ENCODE data around the gene FAM168B.
A peak's percentile ranks its signal among the peaks of the same experiment; 100 is the strongest.

The FAM168B gene

GRCh38 chr2:131058920-131059319 lies 34.3 kb downstream of the FAM168B start:
- no peak overlapping the region for H3K4me3 ChIP-seq (replicated peaks; ENCODE audit: low read depth, low read length)
- TF ChIP-seq CTCF (IDR thresholded peaks at IDR 0.05; ENCODE audit: low read length, missing control alignments), result no peak
- DNase-seq (ENCODE audit: low read depth), result no peak

DNA sequence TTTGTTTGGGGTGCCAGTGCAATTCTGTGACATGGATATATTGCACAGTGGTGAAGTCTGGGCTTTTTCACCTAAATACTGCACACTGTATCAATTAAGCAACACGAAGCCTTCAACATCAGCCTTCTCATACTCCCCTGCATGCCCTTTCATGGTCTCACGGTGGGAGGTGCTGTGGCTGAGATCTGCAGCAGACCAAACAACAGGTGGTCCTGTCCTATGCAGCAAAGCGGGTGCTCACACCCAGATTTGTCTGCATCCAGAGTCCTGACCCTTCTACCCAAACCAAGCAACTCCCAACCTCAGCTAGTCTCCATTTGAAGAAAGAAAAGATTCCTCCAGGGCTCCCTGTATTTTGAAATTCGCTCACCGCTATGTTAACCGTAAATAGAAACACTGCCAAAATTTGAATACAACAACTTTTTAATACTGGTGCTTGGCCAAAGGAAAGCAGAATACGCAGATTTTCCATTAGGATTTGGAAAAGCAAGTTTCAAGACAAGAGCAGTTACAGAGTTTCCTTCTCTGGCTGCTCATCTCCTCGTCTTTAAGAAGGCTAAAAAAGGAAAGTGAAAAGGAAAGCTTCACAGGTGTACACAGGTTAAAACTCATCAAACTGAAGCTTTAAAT lies 34.9 kb downstream of the FAM168B start:
- TF ChIP-seq CTCF (IDR thresholded peaks at IDR 0.05; ENCODE audit: low read length, missing control alignments), result no peak
- no peak overlapping the region for H3K4me3 ChIP-seq (replicated peaks; ENCODE audit: low read depth, low read length)
- no peak for DNase-seq (ENCODE audit: low read depth)

DNA sequence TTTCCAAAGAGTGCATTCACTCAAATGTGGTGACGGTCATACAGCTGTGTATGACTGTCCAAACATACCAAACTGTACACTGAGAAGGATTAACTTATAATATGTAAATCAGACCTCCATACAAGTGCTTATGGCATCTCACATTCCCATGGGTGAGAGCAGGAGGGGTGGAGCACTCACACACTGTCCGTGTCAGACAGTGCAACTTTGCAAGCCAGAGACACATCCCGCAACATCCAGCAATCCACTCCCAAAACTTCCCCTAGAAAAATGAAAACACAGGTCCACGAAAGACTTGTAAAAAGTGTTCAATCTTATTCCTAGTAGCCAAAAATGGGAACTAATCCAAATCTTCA lies 36.4 kb downstream of the FAM168B start:
- TF ChIP-seq CTCF (IDR thresholded peaks at IDR 0.05; ENCODE audit: low read length, missing control alignments), result no peak
- no peak for DNase-seq (ENCODE audit: low read depth)
- H3K4me3 ChIP-seq (replicated peaks; ENCODE audit: low read depth, low read length), result no peak overlapping the region

GRCh38 chr2:131056204-131056931 lies 36.9 kb downstream of the FAM168B start:
- TF ChIP-seq CTCF (IDR thresholded peaks at IDR 0.05; ENCODE audit: low read length, missing control alignments), result no peak
- no peak for DNase-seq (ENCODE audit: low read depth)
- H3K4me3 ChIP-seq (replicated peaks; ENCODE audit: low read depth, low read length), result no peak overlapping the region

- no peak overlapping the region for H3K4me3 ChIP-seq (replicated peaks; ENCODE audit: low read depth, low read length)
- TF ChIP-seq CTCF (IDR thresholded peaks at IDR 0.05; ENCODE audit: low read length, missing control alignments), result no peak
These were observed 37.8 kb downstream of the FAM168B start for GRCh38 chr2:131055169-131056065.

DNA sequence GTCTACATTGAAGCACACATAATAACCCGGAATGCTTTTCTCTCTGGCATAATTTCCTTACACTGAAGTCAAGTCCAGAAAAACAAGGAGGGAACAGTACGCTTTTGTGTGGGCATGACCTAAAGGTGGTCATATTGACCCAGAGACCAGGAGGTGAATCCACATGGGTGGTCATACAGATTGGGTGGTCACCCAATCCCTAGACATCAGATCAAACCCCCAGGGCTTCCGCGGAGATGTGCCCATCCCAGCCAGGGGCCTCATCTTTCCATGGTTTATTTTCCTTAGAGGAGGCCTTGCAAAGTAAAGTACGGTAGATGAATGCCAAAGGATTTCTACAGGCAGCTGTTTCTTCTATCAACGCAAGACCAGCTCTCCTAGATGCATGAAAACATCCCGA lies 38.8 kb downstream of the FAM168B start:
- no peak overlapping the region for H3K4me3 ChIP-seq (replicated peaks; ENCODE audit: low read depth, low read length)
- no peak for DNase-seq (ENCODE audit: low read depth)
- TF ChIP-seq CTCF (IDR thresholded peaks at IDR 0.05; ENCODE audit: low read length, missing control alignments), result no peak

More at GRCh38 chr2:131055169-131056065, 37.8 kb downstream of the FAM168B start:
- DNase-seq (ENCODE audit: low read depth), result peak; percentile 20
